Peyer's patch (tissue), 4 donors: Measurements from ENCODE around the gene PPP1R13L. TPM values are rescaled to one million over a fixed set of nuclear protein-coding genes. Genes with fewer than 3 reads are reported as not detected.

Experiments
- DNase-seq, 3 donors: peaks; one replicate each; pipeline ENCODE4 v3.0.0-alpha.2; 2017 to 2019
- H3K27ac ChIP-seq, 4 donors: fragments of 200-600 bp; sonication (generic); one replicate each; pipeline ENCODE4 v1.5.1; 2016 to 2019
- H3K27me3 ChIP-seq, 2 donors: fragments of 200-600 bp; sonication (generic); one replicate each; pipeline ENCODE4 v1.5.1; 2019
- H3K36me3 ChIP-seq, 3 donors: fragments of 200-600 bp; sonication (generic); one replicate each; pipeline ENCODE4 v1.5.1; 2016 to 2019
- H3K4me1 ChIP-seq, 4 donors: fragments of 200-600 bp; sonication (generic); one replicate each; pipeline ENCODE4 v1.5.1; 2016 to 2019
- H3K4me3 ChIP-seq, 4 donors: fragments of 200-600 bp; sonication (generic); 1 replicate in 3 of 4; 2 replicates in 1 of 4; pipeline ENCODE4 v1.5.1; 2016 to 2019; ENCODE audit warnings: mild to moderate bottlenecking in 1 of 4
- H3K9me3 ChIP-seq, 4 donors: fragments of 200-600 bp; sonication (generic); one replicate each; pipeline ENCODE4 v1.5.1; 2016 to 2019; ENCODE audit warnings: mild to moderate bottlenecking in 1 of 4
- CTCF ChIP-seq, 6 experiments: fragments of 450-650 bp in 4 of 6; fragments of 200-600 bp in 2 of 6; sonication (generic) in 1 of 6; IDR thresholded peaks; one replicate each; pipeline ENCODE4 v1.5.1; 2017 to 2019; ENCODE audit warnings: antibody characterized with exemption in 6 of 6, mild to moderate bottlenecking in 3 of 6, moderate library complexity in 1 of 6
- POLR2A ChIP-seq, 2 donors: fragments of 450-650 bp; IDR thresholded peaks; one replicate each; pipeline ENCODE4 v1.5.1; 2017; ENCODE audit warnings: antibody characterized with exemption in 2 of 2, mild to moderate bottlenecking in 2 of 2, moderate library complexity in 2 of 2
- total RNA-seq, 4 donors: library from RNA; depleted of rRNA; stranded (reverse); fragments of >200 nt; gene quantifications; one replicate each; pipeline ENCODE4 v1.1.0, GENCODE V29; 2016

The PPP1R13L gene
- total RNA-seq, 4 donors from 2014 or later: 16.5 to 53.9 (median 36.2) TPM

GRCh38 chr19:45421947-45422498, 17.2 kb upstream of the PPP1R13L start:
- H3K4me1 ChIP-seq: peaks cover 0 to 24% (median 17%) of the 10 kb centered on the region in 4 donors

GRCh38 chr19:45420871-45421270, 16.0 kb upstream of the PPP1R13L start:
- Histone ChIP-seq H3K4me1 (peaks cover 0 to 24% (median 17%) of the 10 kb centered on the region in 4 donors), H3K4me3 (no peak overlapping the region), H3K36me3 (peaks cover 0 to 46% (median 0%) of the 10 kb centered on the region in 3 donors), H3K9me3 (no peaks in the 10 kb centered on the region), H3K27me3 (no peaks in the 10 kb centered on the region), H3K27ac (peak overlapping the region in 1 of 4 donors; percentile 78)
- no peak for TF ChIP-seq POLR2A (IDR thresholded peaks at IDR 0.05)
- TF ChIP-seq CTCF (IDR thresholded peaks at IDR 0.05): no peak
- DNase-seq: no peak

More at GRCh38 chr19:45421947-45422498, 17.2 kb upstream of the PPP1R13L start:
- H3K4me3 ChIP-seq: no peak overlapping the region
- DNase-seq: no peak
- H3K27me3 ChIP-seq: no peaks in the 10 kb centered on the region
- H3K9me3 ChIP-seq: no peaks in the 10 kb centered on the region
- no peak overlapping the region for H3K27ac ChIP-seq
- no peak for TF ChIP-seq POLR2A (IDR thresholded peaks at IDR 0.05)
- TF ChIP-seq CTCF (IDR thresholded peaks at IDR 0.05): no peak
- peaks cover 0 to 35% (median 0%) of the 10 kb centered on the region in 3 donors for H3K36me3 ChIP-seq

- Histone ChIP-seq H3K4me1 (peaks cover 0 to 24% (median 17%) of the 10 kb centered on the region in 4 donors), H3K4me3 (no peak overlapping the region), H3K27me3 (no peaks in the 10 kb centered on the region), H3K9me3 (no peaks in the 10 kb centered on the region), H3K27ac (peak overlapping the region in 1 of 4 donors; percentile 78), H3K36me3 (peaks cover 0 to 52% (median 0%) of the 10 kb centered on the region in 3 donors)
- TF ChIP-seq POLR2A (IDR thresholded peaks at IDR 0.05) (no peak), CTCF (IDR thresholded peaks at IDR 0.05) (no peak)
- DNase-seq: no peak
Measured at GRCh38 chr19:45420356-45420755, 15.5 kb upstream of the PPP1R13L start.

- peaks cover 0 to 53% (median 0%) of the 10 kb centered on the region in 3 donors for H3K36me3 ChIP-seq
- H3K9me3 ChIP-seq: no peaks in the 10 kb centered on the region
- DNase-seq: no peak
- TF ChIP-seq CTCF (IDR thresholded peaks at IDR 0.05) (no peak), POLR2A (IDR thresholded peaks at IDR 0.05) (no peak)
- no peak overlapping the region for H3K4me3 ChIP-seq
- peak overlapping the region in 3 of 4 donors; percentile 20 to 78 (median 50) for H3K27ac ChIP-seq
- no peaks in the 10 kb centered on the region for H3K27me3 ChIP-seq
- peaks cover 0 to 24% (median 17%) of the 10 kb centered on the region in 4 donors for H3K4me1 ChIP-seq
Measured at GRCh38 chr19:45419895-45420294, 15.0 kb upstream of the PPP1R13L start.

GRCh38 chr19:45419396-45419795, 14.5 kb upstream of the PPP1R13L start:
- Histone ChIP-seq H3K9me3 (no peaks in the 10 kb centered on the region), H3K36me3 (peaks cover 0 to 58% (median 0%) of the 10 kb centered on the region in 3 donors), H3K4me1 (peaks cover 0 to 24% (median 16%) of the 10 kb centered on the region in 4 donors), H3K27me3 (no peaks in the 10 kb centered on the region), H3K4me3 (no peak overlapping the region), H3K27ac (peak overlapping the region; percentile 20 to 78 (median 40))
- TF ChIP-seq POLR2A (IDR thresholded peaks at IDR 0.05): no peak
- DNase-seq: peak in 2 of 3 donors; percentile 75 to 78

GRCh38 chr19:45418802-45419201, 13.9 kb upstream of the PPP1R13L start:
- no peak overlapping the region for H3K4me3 ChIP-seq
- TF ChIP-seq CTCF (IDR thresholded peaks at IDR 0.05) (no peak), POLR2A (IDR thresholded peaks at IDR 0.05) (no peak)
- H3K4me1 ChIP-seq: peaks cover 0 to 20% (median 14%) of the 10 kb centered on the region in 4 donors
- H3K27ac ChIP-seq: peak overlapping the region in 2 of 4 donors; percentile 30 to 78
- H3K27me3 ChIP-seq: no peaks in the 10 kb centered on the region
- H3K9me3 ChIP-seq: no peaks in the 10 kb centered on the region
- H3K36me3 ChIP-seq: peaks cover 0 to 63% (median 0%) of the 10 kb centered on the region in 3 donors
- DNase-seq: peak in 1 of 3 donors; percentile 29
